GM23338 (cell line): ENCODE measurements around the gene RMND5B.

ENCODE experiments used
- CTCF ChIP-seq, 2 experiments: fragments of 200-600 bp in 1 of 2; sonication (generic) in 1 of 2; conservative IDR thresholded peaks; 2 replicates each; pipeline versions ENCODE4 v1.5.1 to v1.6.1; 2016 to 2017; ENCODE audit warnings: antibody characterized with exemption in 2 of 2, low read depth in 2 of 2, mild to moderate bottlenecking in 2 of 2, moderate library complexity in 1 of 2
- ETS1 ChIP-seq: IDR thresholded peaks from 2 replicates; pipeline ENCODE4 v1.6.1; 2016; ENCODE audit warnings: antibody characterized with exemption
- EZH2 ChIP-seq: fragments of 200-600 bp; sonication (generic); IDR thresholded peaks from one replicate; pipeline ENCODE4 v1.8.0; 2017; ENCODE audit warnings: antibody characterized with exemption, mild to moderate bottlenecking, low read depth; ENCODE audit not compliant: unreplicated experiment
- EZH2phosphoT487 ChIP-seq: fragments of 200-600 bp; sonication (generic); IDR thresholded peaks from one replicate; pipeline ENCODE4 v1.8.1; 2018; ENCODE audit warnings: antibody characterized with exemption; ENCODE audit not compliant: unreplicated experiment
- NANOG ChIP-seq: IDR thresholded peaks from 2 replicates; pipeline ENCODE4 v1.6.1; 2016; ENCODE audit warnings: antibody characterized with exemption, borderline replicate concordance
- POLR2AphosphoS5 ChIP-seq: IDR thresholded peaks from 2 replicates; pipeline ENCODE4 v1.6.1; 2016; ENCODE audit warnings: antibody characterized with exemption, low read depth
- REST ChIP-seq: IDR thresholded peaks from one replicate; pipeline ENCODE4 v1.6.1; 2018; ENCODE audit warnings: antibody characterized with exemption; ENCODE audit not compliant: unreplicated experiment

GRCh38 chr5:178083922-178084321, 46.9 kb upstream of the RMND5B start:
- TF ChIP-seq CTCF (conservative IDR thresholded peaks at IDR 0.05; ENCODE audit: low read depth in 2 of 2) (no peak), EZH2 (no peak), POLR2AphosphoS5 (no peak), ETS1 (no peak), EZH2phosphoT487 (no peak), REST (no peak), NANOG (no peak)
